Measurements from ENCODE around the gene WFDC8.
"Not testable (repeated sequence)": the region's sequence is repeated elsewhere in the genome, so short reads cannot be mapped to it uniquely, and the experiment has no call there.

WFDC8 gene

DNA sequence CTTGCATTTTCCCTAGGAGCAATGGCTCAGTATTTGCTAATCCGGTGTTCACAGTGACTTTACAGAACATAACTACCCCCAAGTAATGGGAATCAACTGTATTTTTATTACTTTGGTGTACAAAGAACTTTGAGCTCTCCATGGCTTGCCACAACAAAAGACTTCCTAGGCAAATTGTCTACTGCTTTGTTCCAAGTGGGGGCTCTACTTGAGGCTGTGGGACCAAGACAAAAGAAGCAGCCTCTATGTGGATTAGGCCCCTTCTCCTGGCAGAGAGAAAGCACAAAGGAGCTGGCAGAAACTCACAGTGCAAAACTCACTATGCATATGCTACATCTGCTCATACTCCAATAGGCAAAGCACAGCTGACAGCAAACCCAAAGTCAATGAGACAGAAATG is 853 bp downstream of the WFDC8 start:
- Mint-ChIP-seq H3K36me3 (ENCODE audit: low read depth) (no peaks in the 10 kb centered on the region), H3K4me3 (no peak overlapping the region)

GRCh38 chr20:45576995-45577394 is 2.1 kb downstream of the WFDC8 start:
- DNase-seq (no peak), ATAC-seq (no peak)
- Mint-ChIP-seq H3K4me3 (no peak overlapping the region), H3K27ac (no peak overlapping the region), H3K9me3 (no peaks in the 10 kb centered on the region), H3K4me1 (no peaks in the 10 kb centered on the region), H3K36me3 (ENCODE audit: low read depth) (no peaks in the 10 kb centered on the region), H3K27me3 (peaks cover 23% of the 10 kb centered on the region)

More for the DNA sequence above, 853 bp downstream of the WFDC8 start:
- ATAC-seq (no peak), DNase-seq (no peak)
- no peaks in the 10 kb centered on the region for H3K9me3 Mint-ChIP-seq
- H3K27me3 Mint-ChIP-seq = peaks cover 24% of the 10 kb centered on the region
- no peaks in the 10 kb centered on the region for H3K4me1 Mint-ChIP-seq
- H3K27ac Mint-ChIP-seq = no peak overlapping the region

GRCh38 chr20:45575931-45576330 is 3.2 kb downstream of the WFDC8 start:
- peaks cover 20% of the 10 kb centered on the region for H3K27me3 Mint-ChIP-seq
- no peaks in the 10 kb centered on the region for H3K36me3 Mint-ChIP-seq (ENCODE audit: low read depth)
- ATAC-seq = no peak
- H3K9me3 Mint-ChIP-seq = no peaks in the 10 kb centered on the region
- no peaks in the 10 kb centered on the region for H3K4me1 Mint-ChIP-seq
- no peak overlapping the region for H3K4me3 Mint-ChIP-seq
- no peak for DNase-seq
- H3K27ac Mint-ChIP-seq = no peak overlapping the region

DNA sequence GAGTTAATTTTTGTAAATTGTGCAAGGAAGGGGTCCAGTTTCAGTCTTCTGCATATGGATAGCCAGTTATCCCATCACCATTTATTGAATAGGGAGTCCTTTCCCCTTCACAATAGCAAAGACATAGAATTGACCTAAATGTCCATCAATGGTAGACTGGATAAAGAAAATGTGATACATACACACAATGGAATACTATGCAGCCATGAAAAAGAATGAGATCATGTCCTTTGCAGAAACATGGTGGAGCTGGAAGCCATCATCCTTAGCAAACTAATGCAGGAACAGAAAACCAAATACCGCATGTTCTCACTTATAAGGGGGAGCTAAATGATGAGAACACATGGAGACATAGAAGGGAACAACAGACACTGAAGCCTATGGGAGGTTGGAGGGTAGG is 9.4 kb downstream of the WFDC8 start:
- H3K27ac Mint-ChIP-seq; H3K4me1 Mint-ChIP-seq; DNase-seq; H3K9me3 Mint-ChIP-seq; H3K36me3 Mint-ChIP-seq (ENCODE audit: low read depth); H3K4me3 Mint-ChIP-seq; ATAC-seq: not testable (repeated sequence)
- peaks cover 13% of the 10 kb centered on the region for H3K27me3 Mint-ChIP-seq

DNA sequence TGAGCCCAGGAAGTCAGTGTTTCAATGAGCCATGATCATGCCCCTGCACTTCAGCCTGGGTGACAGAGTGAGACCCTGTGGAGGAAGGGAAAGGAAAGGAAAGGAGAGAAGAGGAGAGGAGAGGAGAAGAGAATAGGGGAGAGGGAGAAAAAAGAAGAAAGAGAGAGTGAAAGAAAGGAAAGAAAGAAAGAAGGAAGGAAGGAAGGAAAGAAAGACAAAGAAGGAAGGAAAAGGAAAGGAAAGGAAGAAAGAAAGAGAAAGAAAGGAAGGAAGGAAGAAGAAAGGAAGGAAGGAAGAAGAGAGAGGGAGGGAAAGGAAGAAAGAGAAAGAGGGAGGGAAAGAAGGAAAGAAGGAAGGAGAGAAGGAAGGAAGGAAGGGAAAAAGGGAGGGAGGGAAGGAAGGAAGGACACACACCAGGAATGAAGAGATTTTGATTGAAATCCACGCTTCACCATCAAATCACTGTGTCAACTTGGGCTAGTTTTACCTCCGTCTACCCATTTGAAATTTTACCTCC is 14.3 kb downstream of the WFDC8 start:
- ATAC-seq (no peak), DNase-seq (no peak)
- H3K27ac Mint-ChIP-seq = no peak overlapping the region
- H3K4me3 Mint-ChIP-seq = no peak overlapping the region
- no peaks in the 10 kb centered on the region for H3K4me1 Mint-ChIP-seq
- H3K36me3 Mint-ChIP-seq (ENCODE audit: low read depth) = no peaks in the 10 kb centered on the region
- H3K9me3 Mint-ChIP-seq = peaks cover 4% of the 10 kb centered on the region
- peaks cover 15% of the 10 kb centered on the region for H3K27me3 Mint-ChIP-seq

GRCh38 chr20:45555198-45555597 is 23.9 kb downstream of the WFDC8 start:
- Mint-ChIP-seq H3K36me3 (ENCODE audit: low read depth) (no peaks in the 10 kb centered on the region), H3K27me3 (peaks cover 16% of the 10 kb centered on the region), H3K4me1 (no peaks in the 10 kb centered on the region), H3K27ac (no peak overlapping the region), H3K9me3 (no peaks in the 10 kb centered on the region), H3K4me3 (no peak overlapping the region)
- DNase-seq (no peak), ATAC-seq (no peak)

GRCh38 chr20:45552456-45552855 is 26.6 kb downstream of the WFDC8 start:
- Mint-ChIP-seq H3K4me3 (no peak overlapping the region), H3K27me3 (peaks cover 34% of the 10 kb centered on the region)

GRCh38 chr20:45550765-45551164 is 28.3 kb downstream of the WFDC8 start:
- Mint-ChIP-seq H3K27me3 (peaks cover 32% of the 10 kb centered on the region), H3K36me3 (ENCODE audit: low read depth) (no peaks in the 10 kb centered on the region), H3K4me3 (no peak overlapping the region), H3K4me1 (no peaks in the 10 kb centered on the region), H3K9me3 (no peaks in the 10 kb centered on the region), H3K27ac (no peak overlapping the region)
- DNase-seq (no peak), ATAC-seq (no peak)

More at GRCh38 chr20:45552456-45552855, 26.6 kb downstream of the WFDC8 start:
- ATAC-seq (no peak), DNase-seq (no peak)
- Mint-ChIP-seq H3K27ac (no peak overlapping the region), H3K36me3 (ENCODE audit: low read depth) (no peaks in the 10 kb centered on the region), H3K9me3 (no peaks in the 10 kb centered on the region), H3K4me1 (no peaks in the 10 kb centered on the region)

- DNase-seq (no peak), ATAC-seq (no peak)
- H3K27me3 Mint-ChIP-seq = peaks cover 40% of the 10 kb centered on the region
- no peak overlapping the region for H3K4me3 Mint-ChIP-seq
- H3K36me3 Mint-ChIP-seq (ENCODE audit: low read depth) = no peaks in the 10 kb centered on the region
- no peaks in the 10 kb centered on the region for H3K9me3 Mint-ChIP-seq
- H3K4me1 Mint-ChIP-seq = no peaks in the 10 kb centered on the region
- H3K27ac Mint-ChIP-seq = no peak overlapping the region
Observed at GRCh38 chr20:45548410-45548809, 30.7 kb downstream of the WFDC8 start.

DNA sequence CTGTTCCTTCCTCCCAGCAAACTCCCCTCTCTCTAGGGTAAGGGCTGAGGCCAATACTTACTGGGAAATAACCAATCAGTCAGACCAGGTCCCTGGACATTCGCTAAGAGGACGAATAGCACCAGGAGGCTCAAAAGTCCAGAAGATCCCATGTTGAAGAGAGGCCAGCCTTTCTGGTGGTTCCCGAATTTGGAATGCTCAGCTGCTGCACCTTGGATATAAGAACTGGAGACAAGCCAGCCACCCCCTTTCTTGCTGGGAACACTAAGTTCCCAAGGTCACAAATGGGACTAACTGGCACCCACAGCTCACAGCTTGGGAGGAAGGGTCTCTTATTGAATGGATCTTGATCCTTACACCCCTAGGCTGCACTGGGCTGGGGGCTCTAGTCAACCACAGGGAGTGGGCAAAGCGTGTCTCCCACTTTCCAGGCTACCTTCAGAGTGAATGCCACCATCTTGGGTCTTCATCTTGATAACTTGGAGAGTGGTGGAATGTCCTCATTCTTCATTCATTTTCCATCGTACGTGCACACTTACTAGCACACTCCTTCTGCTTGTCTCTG is 31.8 kb downstream of the WFDC8 start, which contains the start of gene EPPIN:
TSS of gene EPPIN (minus strand) at position 196 of the 565 bp plus-strand sequence. CDS start at position 152, 44 bp downstream.
- Mint-ChIP-seq H3K9me3 (no peaks in the 10 kb centered on the region), H3K27ac (no peak within 1 kb of the TSS), H3K4me3 (no peak within 1 kb of the TSS), H3K36me3 (ENCODE audit: low read depth) (no peaks in the 10 kb centered on the region), H3K27me3 (peaks cover 40% of the 10 kb centered on the region), H3K4me1 (no peaks in the 10 kb centered on the region)
- ATAC-seq = no peak
- DNase-seq = no peak

DNA sequence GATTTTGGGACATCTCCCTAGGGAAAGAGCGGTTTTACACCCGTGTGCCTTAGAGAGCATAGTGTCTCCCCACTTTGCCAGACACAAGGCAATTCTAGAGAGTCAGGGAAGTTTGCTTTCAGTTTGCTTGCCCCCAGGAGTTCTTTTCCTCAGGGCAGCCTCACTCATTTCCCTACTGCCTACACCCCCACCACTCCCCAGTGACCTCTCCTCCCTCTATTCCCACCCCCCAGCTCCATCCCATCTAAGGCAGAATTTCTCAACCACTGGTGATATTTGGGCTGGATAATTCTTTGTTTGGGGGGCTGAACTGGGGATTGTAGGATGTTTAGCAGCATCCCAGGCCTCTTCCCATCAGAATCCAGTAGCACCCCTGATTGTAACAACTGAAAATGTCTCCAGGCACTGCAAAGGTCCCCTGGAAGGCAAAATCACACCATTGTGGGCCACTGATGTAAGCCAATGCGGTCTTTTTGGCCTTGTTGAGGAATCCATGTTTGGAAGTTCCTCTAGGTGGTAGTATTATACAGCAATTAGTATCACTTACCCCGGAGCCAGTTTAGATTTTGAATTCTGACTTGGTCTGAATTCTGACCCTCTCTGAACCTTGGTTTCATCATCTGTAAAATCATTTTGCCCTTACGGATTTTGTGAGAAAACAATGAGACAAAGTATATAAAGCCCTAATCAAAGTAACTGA is 33.2 kb downstream of the WFDC8 start:
- Mint-ChIP-seq H3K27ac (no peak overlapping the region), H3K36me3 (ENCODE audit: low read depth) (no peaks in the 10 kb centered on the region), H3K4me1 (no peaks in the 10 kb centered on the region), H3K9me3 (no peaks in the 10 kb centered on the region), H3K4me3 (no peak overlapping the region), H3K27me3 (peaks cover 41% of the 10 kb centered on the region)
- ATAC-seq (no peak), DNase-seq (no peak)

GRCh38 chr20:45545351-45545750 is 33.7 kb downstream of the WFDC8 start:
- Mint-ChIP-seq H3K9me3 (no peaks in the 10 kb centered on the region), H3K4me3 (no peak overlapping the region), H3K4me1 (no peaks in the 10 kb centered on the region), H3K27me3 (peaks cover 42% of the 10 kb centered on the region), H3K36me3 (ENCODE audit: low read depth) (no peaks in the 10 kb centered on the region), H3K27ac (no peak overlapping the region)
- DNase-seq (no peak), ATAC-seq (no peak)

- DNase-seq = no peak
- Mint-ChIP-seq H3K27me3 (peaks cover 37% of the 10 kb centered on the region), H3K36me3 (ENCODE audit: low read depth) (no peaks in the 10 kb centered on the region), H3K4me3 (no peak within 1 kb of the TSS), H3K4me1 (no peaks in the 10 kb centered on the region), H3K9me3 (no peaks in the 10 kb centered on the region), H3K27ac (no peak within 1 kb of the TSS)
- no peak for ATAC-seq
Observed at GRCh38 chr20:45539382-45539781, 39.7 kb downstream of the WFDC8 start, which contains the start of gene WFDC6. Gene WFDC6 (minus strand): TSS chr20:45539482. CDS start chr20:45539407, 75 bp downstream.

- Mint-ChIP-seq H3K27me3 (peaks cover 33% of the 10 kb centered on the region), H3K36me3 (ENCODE audit: low read depth) (no peaks in the 10 kb centered on the region), H3K27ac (no peak overlapping the region), H3K9me3 (no peaks in the 10 kb centered on the region), H3K4me1 (no peaks in the 10 kb centered on the region), H3K4me3 (no peak overlapping the region)
- ATAC-seq (no peak), DNase-seq (no peak)
Observed at GRCh38 chr20:45538209-45538799, 40.8 kb downstream of the WFDC8 start.

GRCh38 chr20:45527294-45527693 is 51.8 kb downstream of the WFDC8 start:
- H3K9me3 Mint-ChIP-seq = no peaks in the 10 kb centered on the region
- peaks cover 30% of the 10 kb centered on the region for H3K27me3 Mint-ChIP-seq
- H3K36me3 Mint-ChIP-seq (ENCODE audit: low read depth) = no peaks in the 10 kb centered on the region
- H3K27ac Mint-ChIP-seq = no peak overlapping the region
- no peak overlapping the region for H3K4me3 Mint-ChIP-seq
- ATAC-seq (no peak), DNase-seq (no peak)
- no peaks in the 10 kb centered on the region for H3K4me1 Mint-ChIP-seq
